Gastroesophageal sphincter (tissue), 3 donors: ENCODE measurements around the gene ALKBH3.

Experiments
- POLR2A ChIP-seq, 2 donors: fragments of 450-650 bp; IDR thresholded peaks; one replicate each; pipeline ENCODE4 v1.6.1; 2017; ENCODE audit warnings: antibody characterized with exemption in 2 of 2, mild to moderate bottlenecking in 2 of 2, moderate library complexity in 1 of 2
- TF ChIP-seq, protein P1 (sequence below), 4 experiments: fragments of 200-600 bp in 2 of 4; fragments of 450-650 bp in 2 of 4; sonication (generic) in 1 of 4; IDR thresholded peaks; one replicate each; pipeline ENCODE4 v1.5.1; 2017 to 2019; ENCODE audit warnings: antibody characterized with exemption in 4 of 4, mild to moderate bottlenecking in 2 of 4, moderate library complexity in 2 of 4

- no peak for TF ChIP-seq POLR2A (IDR thresholded peaks at IDR 0.05)
- TF ChIP-seq, protein P1, sequence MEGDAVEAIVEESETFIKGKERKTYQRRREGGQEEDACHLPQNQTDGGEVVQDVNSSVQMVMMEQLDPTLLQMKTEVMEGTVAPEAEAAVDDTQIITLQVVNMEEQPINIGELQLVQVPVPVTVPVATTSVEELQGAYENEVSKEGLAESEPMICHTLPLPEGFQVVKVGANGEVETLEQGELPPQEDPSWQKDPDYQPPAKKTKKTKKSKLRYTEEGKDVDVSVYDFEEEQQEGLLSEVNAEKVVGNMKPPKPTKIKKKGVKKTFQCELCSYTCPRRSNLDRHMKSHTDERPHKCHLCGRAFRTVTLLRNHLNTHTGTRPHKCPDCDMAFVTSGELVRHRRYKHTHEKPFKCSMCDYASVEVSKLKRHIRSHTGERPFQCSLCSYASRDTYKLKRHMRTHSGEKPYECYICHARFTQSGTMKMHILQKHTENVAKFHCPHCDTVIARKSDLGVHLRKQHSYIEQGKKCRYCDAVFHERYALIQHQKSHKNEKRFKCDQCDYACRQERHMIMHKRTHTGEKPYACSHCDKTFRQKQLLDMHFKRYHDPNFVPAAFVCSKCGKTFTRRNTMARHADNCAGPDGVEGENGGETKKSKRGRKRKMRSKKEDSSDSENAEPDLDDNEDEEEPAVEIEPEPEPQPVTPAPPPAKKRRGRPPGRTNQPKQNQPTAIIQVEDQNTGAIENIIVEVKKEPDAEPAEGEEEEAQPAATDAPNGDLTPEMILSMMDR (IDR thresholded peaks at IDR 0.05): no peak
These were observed 617 bp upstream of the ALKBH3 start for GRCh38 chr11:43879789-43880639.
